H1 (cell line): Measurements from ENCODE around the gene ANKH. TPM values are rescaled to one million over a fixed set of nuclear protein-coding genes. Genes with fewer than 3 reads are reported as not detected.

Experiments
- CTCF ChIA-PET: fragments of 300-600 bp; sonication (Branson Sonifier 250); formaldehyde crosslinking; loops from one replicate; lab custom pipeline; 2021; ENCODE audit not compliant: partially characterized antibody; lab: Charles Lee
- POLR2A ChIA-PET: fragments of 300-600 bp; sonication (Branson Sonifier 250); formaldehyde crosslinking; loops from one replicate; lab custom pipeline; 2021; ENCODE audit warnings: inconsistent platforms; ENCODE audit not compliant: partially characterized antibody; lab: Charles Lee
- DNase-seq, 2 experiments: peaks; one replicate each; pipeline versions ENCODE4 v3.0.0 to v3.0.0-alpha.2; 2010 to 2022; ENCODE audit warnings: low spot score in 2 of 2, low read depth in 1 of 2, mixed read lengths in 1 of 2
- FAIRE-seq: peaks from 2 replicates; lab custom pipeline; 2011; peaks lifted over from hg19 to GRCh38; lab: Jason Lieb, UNC
- H2AFZ ChIP-seq: 2 replicates; pipeline ENCODE4 v1.8.1; 2012; ENCODE audit warnings: low read length, inconsistent platforms
- H2AK5ac ChIP-seq: 2 replicates; pipeline ENCODE4 v1.6.1; 2013; ENCODE audit warnings: low read depth, low read length
- H2BK120ac ChIP-seq: replicated peaks from 2 replicates; pipeline ENCODE3; 2013; ENCODE audit warnings: low read depth, low read length, inconsistent platforms
- H2BK12ac ChIP-seq: 2 replicates; pipeline ENCODE4 v1.6.1; 2013; ENCODE audit warnings: low read depth, low read length
- H2BK15ac ChIP-seq: 2 replicates; pipeline ENCODE4 v1.6.1; 2013; ENCODE audit warnings: low read length
- H2BK20ac ChIP-seq: 2 replicates; pipeline ENCODE4 v1.6.1; 2013; ENCODE audit warnings: low read length
- H2BK5ac ChIP-seq: 2 replicates; pipeline ENCODE4 v1.6.1; 2013; ENCODE audit warnings: low read depth, low read length
- H3K14ac ChIP-seq: 2 replicates; pipeline ENCODE4 v1.6.1; 2013; ENCODE audit warnings: inconsistent platforms; ENCODE audit not compliant: insufficient read length
- H3K18ac ChIP-seq: 2 replicates; pipeline ENCODE4 v1.6.1; 2013; ENCODE audit warnings: low read length; ENCODE audit errors: extremely low read depth
- H3K23ac ChIP-seq: 2 replicates; pipeline ENCODE4 v1.6.1; 2013; ENCODE audit warnings: inconsistent platforms; ENCODE audit not compliant: insufficient read length
- H3K23me2 ChIP-seq: 2 replicates; pipeline ENCODE4 v1.6.1; 2013; ENCODE audit warnings: low read depth, low read length
- H3K27ac ChIP-seq: 2 replicates; pipeline ENCODE4 v1.6.1; 2011; ENCODE audit warnings: low read depth, low read length, inconsistent platforms
- H3K27me3 ChIP-seq, 4 experiments: replicated peaks in 1 of 4; 1 replicate in 1 of 4; 2 replicates in 3 of 4; pipeline versions ENCODE4 v1.6.1 to v1.8.1; 2011 to 2013; ENCODE audit warnings: low read length in 3 of 4, mild to moderate bottlenecking in 3 of 4, inconsistent platforms in 2 of 4, mixed read lengths in 2 of 4, moderate library complexity in 1 of 4; ENCODE audit not compliant: control insufficient read depth in 3 of 4, insufficient read depth in 3 of 4; ENCODE audit errors: extremely low read depth in 1 of 4
- H3K36me3 ChIP-seq, 4 experiments: 2 replicates each; pipeline versions ENCODE4 v1.6.1 to v1.8.1; 2011 to 2013; ENCODE audit warnings: mild to moderate bottlenecking in 4 of 4, low read length in 3 of 4, moderate library complexity in 2 of 4, control low read depth in 1 of 4, inconsistent platforms in 1 of 4; ENCODE audit not compliant: insufficient read depth in 4 of 4, control insufficient read depth in 2 of 4
- H3K4ac ChIP-seq: replicated peaks from 2 replicates; pipeline ENCODE3; 2013; ENCODE audit warnings: low read length, low read depth, mixed read lengths, inconsistent platforms; ENCODE audit not compliant: insufficient read length
- H3K4me1 ChIP-seq, 4 experiments: replicated peaks in 1 of 4; 1 replicate in 1 of 4; 2 replicates in 3 of 4; pipeline versions ENCODE4 v1.6.1 to v1.8.1; 2011 to 2013; ENCODE audit warnings: low read length in 3 of 4, inconsistent platforms in 2 of 4, mixed read lengths in 1 of 4; ENCODE audit not compliant: insufficient read depth in 4 of 4, control insufficient read depth in 3 of 4
- H3K4me2 ChIP-seq, 2 experiments: 2 replicates each; pipeline versions ENCODE4 v1.6.1 to v1.8.1; 2011 to 2013; ENCODE audit warnings: low read depth in 2 of 2, low read length in 2 of 2, control low read depth in 1 of 2, inconsistent platforms in 1 of 2, mild to moderate bottlenecking in 1 of 2; ENCODE audit not compliant: insufficient read depth in 1 of 2
- H3K4me3 ChIP-seq, 4 experiments: fragments of 200-600, 300-600 bp in 1 of 4; sonication (generic), shearing (Covaris generic), sonication (Bioruptor Twin) in 1 of 4; 2 replicates each; pipeline versions ENCODE4 v1.5.1 to v1.8.1; 2011 to 2016; ENCODE audit warnings: low read length in 4 of 4, low read depth in 3 of 4, control low read depth in 2 of 4, inconsistent platforms in 2 of 4, mild to moderate bottlenecking in 2 of 4, mixed read lengths in 1 of 4, moderate library complexity in 1 of 4; ENCODE audit not compliant: insufficient read depth in 2 of 4; ENCODE audit errors: extremely low read depth in 1 of 4
- H3K56ac ChIP-seq: replicated peaks from 2 replicates; pipeline ENCODE3; 2013; ENCODE audit warnings: low read depth, mild to moderate bottlenecking, mixed read lengths, low read length, inconsistent platforms; ENCODE audit not compliant: insufficient read length
- H3K79me1 ChIP-seq: 2 replicates; pipeline ENCODE4 v1.6.1; 2013; ENCODE audit warnings: low read depth, low read length, control low read depth
- H3K79me2 ChIP-seq, 2 experiments: 2 replicates each; pipeline versions ENCODE4 v1.6.1 to v1.8.1; 2012 to 2013; ENCODE audit warnings: low read length in 2 of 2, mild to moderate bottlenecking in 2 of 2, inconsistent platforms in 1 of 2; ENCODE audit not compliant: insufficient read depth in 2 of 2, control insufficient read depth in 1 of 2
- H3K9ac ChIP-seq, 4 experiments: replicated peaks in 1 of 4; 1 replicate in 1 of 4; 2 replicates in 3 of 4; pipeline versions ENCODE4 v1.6.1 to v1.8.1; 2011 to 2013; ENCODE audit warnings: low read depth in 3 of 4, low read length in 3 of 4, control low read depth in 2 of 4, mild to moderate bottlenecking in 2 of 4, moderate library complexity in 2 of 4, inconsistent platforms in 1 of 4; ENCODE audit errors: extremely low read depth in 1 of 4
- H3K9me3 ChIP-seq, 2 experiments: 2 replicates each; pipeline versions ENCODE4 v1.6.1 to v1.8.1; 2012 to 2013; ENCODE audit warnings: mild to moderate bottlenecking in 2 of 2, moderate library complexity in 2 of 2, control low read depth in 1 of 2, inconsistent platforms in 1 of 2, low read depth in 1 of 2, low read length in 1 of 2, mixed read lengths in 1 of 2; ENCODE audit not compliant: insufficient read depth in 2 of 2
- H4K20me1 ChIP-seq, 2 experiments: replicated peaks in 1 of 2; 2 replicates each; pipeline versions ENCODE3 to v1.8.1; 2011 to 2013; ENCODE audit warnings: inconsistent platforms in 2 of 2, low read length in 2 of 2, mild to moderate bottlenecking in 1 of 2; ENCODE audit not compliant: insufficient read depth in 2 of 2, control insufficient read depth in 1 of 2
- H4K5ac ChIP-seq: 2 replicates; pipeline ENCODE4 v1.6.1; 2013; ENCODE audit warnings: low read length, low read depth, mixed read lengths, inconsistent platforms; ENCODE audit not compliant: insufficient read length
- H4K8ac ChIP-seq: 2 replicates; pipeline ENCODE4 v1.8.0; 2013; ENCODE audit warnings: mild to moderate bottlenecking, moderate library complexity, low read length, inconsistent platforms; ENCODE audit not compliant: insufficient read depth; ENCODE audit errors: extremely low read depth
- H4K91ac ChIP-seq: replicated peaks from 2 replicates; pipeline ENCODE3; 2013; ENCODE audit warnings: low read length, mixed read lengths, inconsistent platforms; ENCODE audit not compliant: insufficient read length
- CTBP2 ChIP-seq: IDR thresholded peaks from 2 replicates; pipeline ENCODE4 v1.7.0; 2011; ENCODE audit warnings: borderline replicate concordance, mild to moderate bottlenecking, moderate library complexity, mixed read lengths, low read length; ENCODE audit not compliant: insufficient read depth, insufficient read length
- JUN ChIP-seq: IDR thresholded peaks from 2 replicates; pipeline ENCODE4 v1.6.1; 2011; ENCODE audit warnings: low read depth, mild to moderate bottlenecking, improper control_type of control experiment, low read length
- MAFK ChIP-seq: IDR thresholded peaks from 2 replicates; pipeline ENCODE4 v1.6.1; 2012; ENCODE audit warnings: low read depth, mild to moderate bottlenecking, improper control_type of control experiment, low read length
- RXRA ChIP-seq: IDR thresholded peaks from 2 replicates; pipeline ENCODE4 v1.6.1; 2011; ENCODE audit warnings: low read depth, mild to moderate bottlenecking, low read length, moderate library complexity; ENCODE audit not compliant: insufficient read depth
- SP4 ChIP-seq: IDR thresholded peaks from 2 replicates; pipeline ENCODE4 v1.6.1; 2012; ENCODE audit warnings: low read length, inconsistent platforms
- WGBS, 2 experiments: shearing (Covaris generic) in 1 of 2; methylation state at CpG; one replicate each; pipeline versions ENCODE4 v1.1.6 to v1.1.7; 2013 to 2015; ENCODE audit warnings: low lambda C conversion rate in 2 of 2, mixed read lengths in 2 of 2, inconsistent platforms in 1 of 2, low coverage in 1 of 2, missing lambda C conversion rate in 1 of 2; ENCODE audit not compliant: insufficient replicate concordance in 2 of 2, insufficient coverage in 1 of 2, insufficient read length in 1 of 2; ENCODE audit errors: extremely low coverage in 1 of 2, missing lambda C conversion rate in 1 of 2; 5-methylcytosine and 5-hydroxymethylcytosine counted together
- polyA plus RNA-seq, 7 experiments: library from polyadenylated mRNA; depleted of rRNA in 3 of 7; stranded (reverse) in 5 of 7; unstranded in 2 of 7; fragments of >200 nt in 5 of 7; fragments of 200-250 nt in 2 of 7; gene quantifications; 1 replicate in 5 of 7; 2 replicates in 1 of 7; 4 replicates in 1 of 7; pipeline versions ENCODE4 v1.2.1 to v1.2.3, GENCODE V29; 2011 to 2013; ENCODE audit warnings: missing spikeins in 2 of 7, mixed read lengths in 2 of 7
- total RNA-seq: library from RNA; stranded (reverse); fragmentation: NEBNext Ultra II Directional; extraction: Animal tissue kit (Norgen Biotek cat#: 25700); gene quantifications from 2 replicates; pipeline ENCODE4 v1.2.1, GENCODE V29; 2021
- TF ChIP-seq, protein P1 (sequence below): IDR thresholded peaks from 2 replicates; pipeline ENCODE4 v1.6.1; 2012; ENCODE audit warnings: inconsistent platforms

ANKH gene
- total and polyA plus RNA-seq, 2 of the 8 experiments (the other 6 are each of a cell fraction or from before 2014, with no cell fraction given) = 5.3 to 13.0 TPM

DNA sequence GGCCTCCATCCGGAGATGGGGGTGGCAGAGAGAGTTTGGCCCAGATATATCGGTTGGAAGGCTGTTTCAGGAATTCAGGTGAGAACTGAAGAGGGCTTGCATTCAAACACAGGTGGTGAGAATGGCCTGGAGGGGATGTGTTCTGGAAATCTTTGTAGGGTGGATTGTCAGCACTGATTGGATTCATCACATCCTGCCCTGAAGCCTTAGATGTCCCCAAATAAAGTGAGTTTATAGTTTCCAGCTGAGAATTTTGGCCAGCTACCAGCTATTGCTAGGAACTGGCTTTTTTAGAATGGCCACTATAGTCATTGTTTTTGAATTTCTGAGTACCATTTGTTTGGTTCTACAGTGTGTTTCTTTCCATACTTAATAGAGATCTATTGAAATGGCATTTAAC is 46.1 kb upstream of the ANKH start:
- 91% methylated on average over 2 of the region's 2 CpGs; no CpG with 5 or more reads in 1 of the 2 experiments for WGBS, 2 experiments
- CTCF ChIA-PET = interaction anchor here (0.9 to 1.6 kb wide), 2 partner anchors 13 kb away, joined by 3 to 4 read pairs; no protein-coding TSS in a partner anchor
- TF ChIP-seq, protein P1, sequence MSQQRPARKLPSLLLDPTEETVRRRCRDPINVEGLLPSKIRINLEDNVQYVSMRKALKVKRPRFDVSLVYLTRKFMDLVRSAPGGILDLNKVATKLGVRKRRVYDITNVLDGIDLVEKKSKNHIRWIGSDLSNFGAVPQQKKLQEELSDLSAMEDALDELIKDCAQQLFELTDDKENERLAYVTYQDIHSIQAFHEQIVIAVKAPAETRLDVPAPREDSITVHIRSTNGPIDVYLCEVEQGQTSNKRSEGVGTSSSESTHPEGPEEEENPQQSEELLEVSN = no peak
- no peak for TF ChIP-seq CTBP2
- TF ChIP-seq SP4 = no peak
- TF ChIP-seq MAFK = no peak
- TF ChIP-seq JUN = no peak
- no peak for TF ChIP-seq RXRA

More for the DNA sequence above, 46.1 kb upstream of the ANKH start:
- Histone ChIP-seq H4K91ac (no peak overlapping the region), H3K9ac (no peak overlapping the region), H2AFZ (no peak overlapping the region), H2BK120ac (no peak overlapping the region), H3K36me3 (no peaks in the 10 kb centered on the region), H4K8ac (no peak overlapping the region), H4K20me1 (no peaks in the 10 kb centered on the region), H2BK15ac (no peak overlapping the region), H3K23ac (no peak overlapping the region), H2AK5ac (no peak overlapping the region), H2BK5ac (no peak overlapping the region), H3K18ac (no peak overlapping the region), H3K56ac (no peak overlapping the region), H3K4me2 (no peak overlapping the region), H4K5ac (no peak overlapping the region), H3K27me3 (no peaks in the 10 kb centered on the region), H3K9me3 (no peaks in the 10 kb centered on the region), H3K14ac (no peak overlapping the region), H2BK20ac (no peak overlapping the region), H2BK12ac (no peak overlapping the region), H3K27ac (no peak overlapping the region), H3K79me1 (no peaks in the 10 kb centered on the region), H3K4me3 (no peak overlapping the region), H3K79me2 (no peaks in the 10 kb centered on the region), H3K23me2 (no peaks in the 10 kb centered on the region), H3K4ac (no peak overlapping the region), H3K4me1 (no peaks in the 10 kb centered on the region)
- POLR2A ChIA-PET = no interaction called here
- DNase-seq (no peak), FAIRE-seq (no peak)
